GM23338 (cell line): Measurements from ENCODE around the gene ENDOU. TPM values are rescaled to one million over a fixed set of nuclear protein-coding genes. Genes with fewer than 3 reads are reported as not detected.

Source experiments
- ATAC-seq: fragments of 200-7000 bp; cut with Tn5 transposase; 3 replicates; pipeline ENCODE4 v1.9.1; 2020
- DNase-seq: peaks from one replicate; pipeline ENCODE4 v3.0.0-alpha.2; 2015; ENCODE audit warnings: low spot score
- H2AFZ ChIP-seq: fragments of 200-600 bp; sonication (generic); 2 replicates; pipeline ENCODE4 v1.8.0; 2016; ENCODE audit warnings: antibody characterized with exemption, mild to moderate bottlenecking, moderate library complexity
- H3F3A ChIP-seq: fragments of 200-600 bp; sonication (generic); replicated peaks from 2 replicates; pipeline ENCODE4 v1.8.0; 2017; ENCODE audit warnings: antibody characterized with exemption, mixed run types, low read depth
- H3K27ac ChIP-seq: fragments of 200-600 bp; sonication (generic); 2 replicates; pipeline ENCODE4 v1.6.1; 2016; ENCODE audit warnings: low read depth
- H3K27me3 ChIP-seq: fragments of 200-600 bp; sonication (generic); 2 replicates; pipeline ENCODE4 v1.8.0; 2016; ENCODE audit warnings: mild to moderate bottlenecking, mixed run types, moderate library complexity; ENCODE audit not compliant: insufficient read depth
- H3K36me3 ChIP-seq: fragments of 200-600 bp; sonication (generic); 2 replicates; pipeline ENCODE4 v1.8.0; 2016; ENCODE audit warnings: mild to moderate bottlenecking; ENCODE audit not compliant: insufficient read depth
- H3K4me1 ChIP-seq: fragments of 200-600 bp; sonication (generic); 2 replicates; pipeline ENCODE4 v1.8.0; 2016; ENCODE audit warnings: mild to moderate bottlenecking, moderate library complexity; ENCODE audit not compliant: insufficient read depth
- H3K4me2 ChIP-seq: fragments of 200-600 bp; sonication (generic); 2 replicates; pipeline ENCODE4 v1.7.1; 2017; ENCODE audit warnings: mixed run types
- H3K4me3 ChIP-seq: fragments of 200-600 bp; sonication (generic); 2 replicates; pipeline ENCODE4 v1.6.1; 2016; ENCODE audit warnings: mixed run types
- H3K79me2 ChIP-seq: fragments of 200-600 bp; sonication (generic); replicated peaks from 2 replicates; pipeline ENCODE4 v1.8.0; 2017; ENCODE audit warnings: mild to moderate bottlenecking; ENCODE audit not compliant: insufficient read depth
- H3K9me2 ChIP-seq: fragments of 200-600 bp; sonication (generic); 2 replicates; pipeline ENCODE4 v1.8.0; 2017; ENCODE audit not compliant: insufficient read depth
- H4K20me1 ChIP-seq: fragments of 200-600 bp; sonication (generic); replicated peaks from 2 replicates; pipeline ENCODE4 v1.8.0; 2017; ENCODE audit warnings: mild to moderate bottlenecking; ENCODE audit not compliant: insufficient read depth
- H3K27ac Mint-ChIP-seq: 2 replicates; pipeline ENCODE4 v1.8.0; 2020; ENCODE audit warnings: inconsistent platforms, mild to moderate bottlenecking, moderate library complexity, mixed read lengths
- H3K27me3 Mint-ChIP-seq: 3 replicates; pipeline ENCODE4 v1.8.0; 2022; ENCODE audit warnings: low read depth, mild to moderate bottlenecking, moderate library complexity, mixed read lengths, inconsistent platforms; ENCODE audit not compliant: insufficient read depth, poor library complexity
- H3K36me3 Mint-ChIP-seq: 3 replicates; pipeline ENCODE4 v1.8.0; 2021; ENCODE audit warnings: low read depth, mild to moderate bottlenecking, inconsistent platforms, moderate library complexity, mixed read lengths
- H3K4me1 Mint-ChIP-seq: 3 replicates; pipeline ENCODE4 v1.8.0; 2020; ENCODE audit warnings: mild to moderate bottlenecking, inconsistent platforms, mixed read lengths
- H3K4me3 Mint-ChIP-seq: 3 replicates; pipeline ENCODE4 v1.8.0; 2021; ENCODE audit warnings: moderate library complexity, mild to moderate bottlenecking, inconsistent platforms, mixed read lengths
- H3K9me3 Mint-ChIP-seq: 3 replicates; pipeline ENCODE4 v1.8.0; 2020; ENCODE audit warnings: moderate library complexity, mild to moderate bottlenecking, inconsistent platforms, mixed read lengths
- CREB1 ChIP-seq: fragments of 250-450 bp; sonication (Bioruptor Pico); IDR thresholded peaks from 2 replicates; pipeline ENCODE4 v1.5.0; 2020; ENCODE audit warnings: low read depth, mild to moderate bottlenecking, moderate library complexity
- EZH2phosphoT487 ChIP-seq: fragments of 200-600 bp; sonication (generic); IDR thresholded peaks from one replicate; pipeline ENCODE4 v1.8.1; 2018; ENCODE audit warnings: antibody characterized with exemption; ENCODE audit not compliant: unreplicated experiment
- POLR2AphosphoS5 ChIP-seq: IDR thresholded peaks from 2 replicates; pipeline ENCODE4 v1.6.1; 2016; ENCODE audit warnings: antibody characterized with exemption, low read depth
- STAT1 ChIP-seq: IDR thresholded peaks from one replicate; pipeline ENCODE4 v1.6.1; 2016; ENCODE audit warnings: antibody characterized with exemption; ENCODE audit not compliant: unreplicated experiment
- ZNF114 ChIP-seq: fragments of 250-450 bp; sonication (Bioruptor Pico); IDR thresholded peaks from 2 replicates; pipeline ENCODE4 v1.5.0; 2020; ENCODE audit warnings: mild to moderate bottlenecking, moderate library complexity
- ZNF462 ChIP-seq: fragments of 250-450 bp; sonication (Bioruptor Pico); IDR thresholded peaks from 2 replicates; pipeline ENCODE4 v1.5.0; 2020; ENCODE audit warnings: mild to moderate bottlenecking, moderate library complexity
- polyA plus RNA-seq: library from polyadenylated mRNA; unstranded; fragments of >200 nt; fragmentation: Nextera tagmentation; extraction: Ambion mirVana; gene quantifications from 2 replicates; pipeline ENCODE4 v1.2.1, GENCODE V29; 2016
- total RNA-seq: library from RNA; depleted of rRNA; stranded (reverse); fragments of >200 nt; shearing (Covaris generic); gene quantifications from 2 replicates; pipeline ENCODE4 v1.2.3, GENCODE V29; 2014
- TF ChIP-seq, protein P1 (sequence below), 2 experiments: fragments of 200-600 bp in 1 of 2; sonication (generic) in 1 of 2; conservative IDR thresholded peaks; 2 replicates each; pipeline versions ENCODE4 v1.5.1 to v1.6.1; 2016 to 2017; ENCODE audit warnings: antibody characterized with exemption in 2 of 2, low read depth in 2 of 2, mild to moderate bottlenecking in 2 of 2, moderate library complexity in 1 of 2
- TF ChIP-seq, protein P2 (sequence below): IDR thresholded peaks from 2 replicates; pipeline ENCODE4 v1.6.1; 2016; ENCODE audit warnings: antibody characterized with exemption

Gene ENDOU
- total and polyA plus RNA-seq, 2 experiments from 2014 or later = not detected

DNA sequence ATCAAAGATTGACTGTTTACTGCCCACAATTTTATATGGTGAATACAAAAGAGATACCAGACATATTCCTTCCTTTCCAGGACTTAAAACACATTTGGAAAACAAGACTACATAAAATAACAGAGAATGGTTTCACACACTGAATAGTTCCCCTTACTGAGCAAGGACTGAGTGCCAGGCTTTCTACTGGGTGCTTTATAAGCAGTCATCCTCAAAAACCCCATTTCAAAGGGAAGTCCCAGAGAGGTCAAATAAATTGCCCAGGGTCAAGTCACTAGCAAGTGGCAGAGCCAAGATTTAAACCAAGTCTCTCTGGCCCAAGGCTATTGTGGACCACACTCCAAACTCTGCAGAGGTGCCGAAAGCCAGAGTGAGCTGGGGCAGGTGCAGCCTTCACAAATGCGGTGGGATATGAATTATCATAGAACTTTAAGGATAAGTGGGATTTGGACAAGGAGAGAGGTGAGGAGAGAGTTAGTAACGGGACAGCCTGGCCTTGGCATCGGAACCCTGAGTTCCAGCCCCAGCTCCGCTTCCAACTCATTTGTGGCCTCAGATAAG, 10.4 kb downstream of the ENDOU start (continued):
- TF ChIP-seq, protein P1, sequence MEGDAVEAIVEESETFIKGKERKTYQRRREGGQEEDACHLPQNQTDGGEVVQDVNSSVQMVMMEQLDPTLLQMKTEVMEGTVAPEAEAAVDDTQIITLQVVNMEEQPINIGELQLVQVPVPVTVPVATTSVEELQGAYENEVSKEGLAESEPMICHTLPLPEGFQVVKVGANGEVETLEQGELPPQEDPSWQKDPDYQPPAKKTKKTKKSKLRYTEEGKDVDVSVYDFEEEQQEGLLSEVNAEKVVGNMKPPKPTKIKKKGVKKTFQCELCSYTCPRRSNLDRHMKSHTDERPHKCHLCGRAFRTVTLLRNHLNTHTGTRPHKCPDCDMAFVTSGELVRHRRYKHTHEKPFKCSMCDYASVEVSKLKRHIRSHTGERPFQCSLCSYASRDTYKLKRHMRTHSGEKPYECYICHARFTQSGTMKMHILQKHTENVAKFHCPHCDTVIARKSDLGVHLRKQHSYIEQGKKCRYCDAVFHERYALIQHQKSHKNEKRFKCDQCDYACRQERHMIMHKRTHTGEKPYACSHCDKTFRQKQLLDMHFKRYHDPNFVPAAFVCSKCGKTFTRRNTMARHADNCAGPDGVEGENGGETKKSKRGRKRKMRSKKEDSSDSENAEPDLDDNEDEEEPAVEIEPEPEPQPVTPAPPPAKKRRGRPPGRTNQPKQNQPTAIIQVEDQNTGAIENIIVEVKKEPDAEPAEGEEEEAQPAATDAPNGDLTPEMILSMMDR (conservative IDR thresholded peaks at IDR 0.05; ENCODE audit: low read depth in 2 of 2) = no peak
- TF ChIP-seq, protein P2, sequence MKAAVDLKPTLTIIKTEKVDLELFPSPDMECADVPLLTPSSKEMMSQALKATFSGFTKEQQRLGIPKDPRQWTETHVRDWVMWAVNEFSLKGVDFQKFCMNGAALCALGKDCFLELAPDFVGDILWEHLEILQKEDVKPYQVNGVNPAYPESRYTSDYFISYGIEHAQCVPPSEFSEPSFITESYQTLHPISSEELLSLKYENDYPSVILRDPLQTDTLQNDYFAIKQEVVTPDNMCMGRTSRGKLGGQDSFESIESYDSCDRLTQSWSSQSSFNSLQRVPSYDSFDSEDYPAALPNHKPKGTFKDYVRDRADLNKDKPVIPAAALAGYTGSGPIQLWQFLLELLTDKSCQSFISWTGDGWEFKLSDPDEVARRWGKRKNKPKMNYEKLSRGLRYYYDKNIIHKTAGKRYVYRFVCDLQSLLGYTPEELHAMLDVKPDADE = no peak
- TF ChIP-seq EZH2phosphoT487 (no peak), CREB1 (CRISPR knock-in tag) (no peak), ZNF114 (CRISPR knock-in tag) (no peak), STAT1 (no peak)

GRCh38 chr12:47712171-47712570, 13.1 kb downstream of the ENDOU start:
- Histone ChIP-seq H3K9me2 (no peaks in the 10 kb centered on the region), H3K4me3 (no peak overlapping the region), H3K4me2 (no peak overlapping the region), H3K79me2 (no peaks in the 10 kb centered on the region), H4K20me1 (no peaks in the 10 kb centered on the region; the same call in 1 of the 2 replicates), H3K36me3 (no peaks in the 10 kb centered on the region), H3K27me3 (no peaks in the 10 kb centered on the region; the same call in 1 of the 2 replicates), H3F3A (0 out of 2 replicates have a peak, but pooled peaks cover 3% of the 10 kb centered on the region), H2AFZ (no peak overlapping the region), H3K27ac (no peak overlapping the region), H3K4me1 (0 out of 2 replicates have a peak, but pooled peaks cover 1% of the 10 kb centered on the region)
- no peaks in the 10 kb centered on the region for H3K36me3 Mint-ChIP-seq
- DNase-seq (no peak), ATAC-seq (no peak)
- H3K4me1 Mint-ChIP-seq = peaks cover 16% of the 10 kb centered on the region
- peaks cover 18% of the 10 kb centered on the region for H3K27me3 Mint-ChIP-seq
- no peak overlapping the region for H3K4me3 Mint-ChIP-seq
- TF ChIP-seq STAT1 (no peak), POLR2AphosphoS5 (no peak), ZNF462 (CRISPR knock-in tag) (no peak)
- H3K27ac Mint-ChIP-seq = no peak overlapping the region
- no peaks in the 10 kb centered on the region for H3K9me3 Mint-ChIP-seq
